Measurements from ENCODE around the gene LRRC8E. TPM values are rescaled to one million over a fixed set of nuclear protein-coding genes. Genes with fewer than 3 reads are reported as not detected.
"Not testable (repeated sequence)": the region's sequence is repeated elsewhere in the genome, so short reads cannot be mapped to it uniquely, and the experiment has no call there.

LRRC8E gene
- total and polyA plus RNA-seq, 7 donors = 0.23 to 1.2 (median 1.2) TPM; not detected in 4

DNA sequence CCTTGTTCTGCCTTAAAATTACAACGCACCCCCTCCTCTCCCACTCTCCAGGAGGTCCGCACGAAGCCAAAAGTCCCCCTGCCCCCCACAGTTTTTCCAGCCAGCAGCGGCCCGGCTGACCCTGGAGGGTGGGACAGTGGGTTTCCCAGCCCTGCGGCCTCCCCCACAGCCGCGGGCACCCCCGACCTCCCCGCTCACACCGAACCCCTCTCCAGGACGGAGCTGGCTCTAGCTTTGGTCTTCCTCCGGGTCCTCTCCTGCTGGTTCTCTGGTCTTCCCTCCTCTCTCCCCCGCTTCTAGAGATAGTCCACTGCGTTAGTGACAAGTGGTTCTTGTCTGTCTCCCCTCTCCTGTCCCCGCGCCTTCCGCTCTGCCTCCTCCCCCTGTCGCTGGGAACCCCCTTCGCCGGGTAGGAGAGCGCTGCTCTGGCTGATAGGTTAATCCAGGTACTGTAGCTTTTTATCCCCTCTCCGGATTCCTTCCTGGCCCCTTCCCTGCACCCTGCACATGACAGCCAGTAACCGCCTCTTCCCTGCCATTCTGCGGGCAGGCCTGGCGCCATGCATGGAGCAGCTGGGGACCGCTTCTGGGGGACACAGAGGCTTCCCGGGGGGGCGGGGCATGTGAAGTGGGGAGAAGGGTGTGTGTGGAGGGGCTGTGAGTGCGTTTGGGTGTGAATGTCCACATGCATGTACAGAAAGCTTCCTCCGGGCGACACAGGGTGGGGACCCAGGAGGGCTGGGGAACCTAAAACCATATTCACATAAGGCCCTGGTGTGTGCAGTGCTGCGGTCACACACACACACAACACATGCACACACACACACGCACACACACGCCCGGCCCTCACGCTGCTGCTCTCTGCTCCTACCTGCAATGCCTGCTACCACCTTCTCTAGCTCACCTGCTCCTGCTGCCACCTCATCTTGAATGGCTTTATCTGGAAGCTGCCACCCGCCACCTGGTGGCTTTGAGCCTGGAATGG is 31.3 kb upstream of the LRRC8E start:
- Histone ChIP-seq H3K27ac (no peak overlapping the region), H3K9me3 (no peaks in the 10 kb centered on the region), H3K4me3 (no peak overlapping the region), H3K4me1 (peaks cover 0 to 17% (median 15%) of the 10 kb centered on the region in 4 donors), H3K27me3 (peaks cover 8 to 84% (median 54%) of the 10 kb centered on the region in 3 donors), H3K36me3 (peaks cover 0 to 31% (median 0%) of the 10 kb centered on the region in 4 donors)
- 88% methylated on average over 38 of the region's 38 CpGs for whole genome bisulfite sequencing, 2 donors
- TF ChIP-seq, protein P1, sequence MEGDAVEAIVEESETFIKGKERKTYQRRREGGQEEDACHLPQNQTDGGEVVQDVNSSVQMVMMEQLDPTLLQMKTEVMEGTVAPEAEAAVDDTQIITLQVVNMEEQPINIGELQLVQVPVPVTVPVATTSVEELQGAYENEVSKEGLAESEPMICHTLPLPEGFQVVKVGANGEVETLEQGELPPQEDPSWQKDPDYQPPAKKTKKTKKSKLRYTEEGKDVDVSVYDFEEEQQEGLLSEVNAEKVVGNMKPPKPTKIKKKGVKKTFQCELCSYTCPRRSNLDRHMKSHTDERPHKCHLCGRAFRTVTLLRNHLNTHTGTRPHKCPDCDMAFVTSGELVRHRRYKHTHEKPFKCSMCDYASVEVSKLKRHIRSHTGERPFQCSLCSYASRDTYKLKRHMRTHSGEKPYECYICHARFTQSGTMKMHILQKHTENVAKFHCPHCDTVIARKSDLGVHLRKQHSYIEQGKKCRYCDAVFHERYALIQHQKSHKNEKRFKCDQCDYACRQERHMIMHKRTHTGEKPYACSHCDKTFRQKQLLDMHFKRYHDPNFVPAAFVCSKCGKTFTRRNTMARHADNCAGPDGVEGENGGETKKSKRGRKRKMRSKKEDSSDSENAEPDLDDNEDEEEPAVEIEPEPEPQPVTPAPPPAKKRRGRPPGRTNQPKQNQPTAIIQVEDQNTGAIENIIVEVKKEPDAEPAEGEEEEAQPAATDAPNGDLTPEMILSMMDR (IDR thresholded peaks at IDR 0.05) = no peak
- TF ChIP-seq EP300 (IDR thresholded peaks at IDR 0.05) (no peak), POLR2A (IDR thresholded peaks at IDR 0.05) (no peak), POLR2AphosphoS5 (IDR thresholded peaks at IDR 0.05) (no peak)
- DNase-seq = no peak
- intact Hi-C loops (cut with DNase I) = loop anchor here (10.0 kb wide), 1 partner anchor 148 kb away; the partner anchor contains the start of gene ELAVL1

DNA sequence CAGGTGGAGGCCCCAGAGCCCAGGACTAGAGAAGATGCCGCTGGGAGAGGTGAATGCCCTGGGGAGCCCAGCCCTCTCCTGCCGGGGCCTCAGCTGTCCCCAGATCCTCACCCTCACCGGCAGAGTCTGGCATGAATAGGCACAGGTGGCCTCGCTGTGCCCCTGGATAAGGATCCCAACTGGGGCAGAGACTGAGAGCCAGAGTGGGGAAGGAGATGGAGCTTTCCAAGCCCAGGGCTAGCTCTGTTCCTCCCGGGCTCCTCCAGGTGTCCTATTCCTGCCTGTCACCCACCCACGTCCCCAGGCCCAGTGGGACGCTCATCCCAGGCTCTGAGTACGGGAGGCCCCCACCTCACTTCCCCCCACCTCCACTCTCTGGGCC is 30.6 kb upstream of the LRRC8E start:
- Histone ChIP-seq H3K36me3 (peaks cover 0 to 31% (median 0%) of the 10 kb centered on the region in 4 donors), H3K27me3 (peaks cover 12 to 91% (median 61%) of the 10 kb centered on the region in 3 donors), H3K9me3 (no peaks in the 10 kb centered on the region), H3K4me3 (no peak overlapping the region), H3K4me1 (peaks cover 0 to 24% (median 22%) of the 10 kb centered on the region in 4 donors), H3K27ac (no peak overlapping the region)
- WGBS, 2 donors = 42 to 69% methylated on average over 8 of the region's 8 CpGs
- TF ChIP-seq, protein P1 (IDR thresholded peaks at IDR 0.05) = no peak
- TF ChIP-seq POLR2A (IDR thresholded peaks at IDR 0.05) (no peak), EP300 (IDR thresholded peaks at IDR 0.05) (no peak), POLR2AphosphoS5 (IDR thresholded peaks at IDR 0.05) (no peak)
- DNase-seq = no peak
- intact Hi-C loops (cut with DNase I) = loop anchor here (10.0 kb wide), 1 partner anchor 147 kb away; the partner anchor contains the start of gene ELAVL1

DNA sequence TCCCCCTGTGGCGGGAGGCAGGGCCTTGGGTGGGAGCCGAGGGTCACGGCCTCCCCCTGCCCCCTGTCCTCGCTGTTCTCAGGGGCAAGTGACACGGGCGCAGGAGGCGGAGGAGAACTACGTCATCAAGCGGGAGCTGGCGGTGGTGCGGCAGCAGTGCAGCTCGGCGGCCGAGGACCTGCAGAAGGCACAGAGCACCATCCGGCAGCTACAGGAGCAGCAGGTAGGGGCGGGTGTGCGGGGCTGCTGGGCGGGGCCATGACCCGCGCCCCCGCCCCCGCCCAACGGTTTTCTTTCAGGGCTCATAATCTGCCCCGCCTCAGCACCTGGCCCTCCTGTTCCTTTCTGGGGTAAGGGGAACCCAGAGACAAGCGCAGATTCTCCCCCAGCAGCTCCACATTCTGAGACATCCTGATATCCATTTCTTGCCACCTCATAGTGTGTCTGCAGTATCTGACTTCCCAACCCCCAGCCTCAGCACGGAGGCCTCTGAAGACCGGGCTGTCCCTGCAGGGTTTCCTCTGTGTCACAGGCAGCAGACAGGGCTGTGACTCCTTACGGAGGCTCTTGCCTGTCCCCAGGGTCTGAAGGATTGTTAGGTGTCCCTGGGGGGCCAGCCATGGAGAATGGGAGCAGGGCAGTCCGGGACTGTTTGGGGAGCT is 30.1 kb upstream of the LRRC8E start:
- 13 to 51% methylated on average over 29 of the region's 29 CpGs for whole genome bisulfite sequencing, 2 donors
- intact Hi-C loops (cut with DNase I) = loop anchor here (10.0 kb wide), 1 partner anchor 147 kb away; the partner anchor contains the start of gene ELAVL1
- H3K27ac ChIP-seq = no peak overlapping the region
- TF ChIP-seq EP300 (IDR thresholded peaks at IDR 0.05) = no peak
- TF ChIP-seq, protein P1 (IDR thresholded peaks at IDR 0.05) = no peak
- no peak for TF ChIP-seq POLR2A (IDR thresholded peaks at IDR 0.05)
- TF ChIP-seq POLR2AphosphoS5 (IDR thresholded peaks at IDR 0.05) = no peak
- H3K9me3 ChIP-seq = no peaks in the 10 kb centered on the region
- peaks cover 0 to 31% (median 0%) of the 10 kb centered on the region in 4 donors for H3K36me3 ChIP-seq
- DNase-seq = no peak
- peaks cover 12 to 95% (median 61%) of the 10 kb centered on the region in 3 donors for H3K27me3 ChIP-seq
- H3K4me1 ChIP-seq = peaks cover 0 to 23% (median 19%) of the 10 kb centered on the region in 4 donors
- H3K4me3 ChIP-seq = no peak overlapping the region

DNA sequence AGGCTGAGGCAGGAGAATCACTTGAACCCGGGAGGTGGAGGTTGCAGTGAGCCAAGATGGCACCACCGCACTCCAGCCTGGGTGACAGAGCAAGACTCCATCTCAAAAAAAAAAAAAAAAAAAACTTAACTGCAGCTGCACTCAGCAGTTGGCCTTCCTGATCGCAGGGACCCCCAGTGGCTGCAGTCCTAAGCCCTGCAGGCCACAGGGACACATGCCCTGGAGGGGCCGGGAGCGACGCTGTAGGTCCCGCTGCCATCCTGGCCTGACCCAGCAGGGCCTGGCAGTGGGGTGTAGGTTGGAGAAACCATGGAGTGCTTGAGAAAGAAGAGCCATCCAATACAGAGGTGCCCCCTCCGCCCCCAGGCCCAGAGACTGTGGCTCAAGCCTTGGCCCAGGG is 29.2 kb upstream of the LRRC8E start:
- not testable (repeated sequence) for H3K9me3 ChIP-seq, H3K4me3 ChIP-seq, DNase-seq, H3K27ac ChIP-seq
- Histone ChIP-seq H3K4me1 (peaks cover 0 to 20% (median 15%) of the 10 kb centered on the region in 4 donors), H3K36me3 (peaks cover 0 to 31% (median 0%) of the 10 kb centered on the region in 4 donors), H3K27me3 (peaks cover 17 to 98% (median 64%) of the 10 kb centered on the region in 3 donors)
- intact Hi-C loops (cut with DNase I) = loop anchor here (10.0 kb wide), 1 partner anchor 146 kb away; the partner anchor contains the start of gene ELAVL1
- 94 to 98% methylated on average over 8 of the region's 8 CpGs for WGBS, 2 donors

All from sigmoid colon (tissue), 7 donors.